Body of pancreas (tissue), 4 donors: Measurements from ENCODE around the gene P3H2.

ENCODE experiments used
- CTCF ChIP-seq, 7 experiments: fragments of 450-650 bp in 4 of 7; fragments of 200-600 bp in 3 of 7; sonication (generic) in 3 of 7; IDR thresholded peaks; one replicate each; pipeline ENCODE4 v1.5.1; 2016 to 2019; ENCODE audit warnings: antibody characterized with exemption in 7 of 7
- POLR2A ChIP-seq, 3 donors: fragments of 450-650 bp; IDR thresholded peaks; one replicate each; pipeline ENCODE4 v1.6.1; 2016; ENCODE audit warnings: antibody characterized with exemption in 3 of 3, mild to moderate bottlenecking in 2 of 3

DNA sequence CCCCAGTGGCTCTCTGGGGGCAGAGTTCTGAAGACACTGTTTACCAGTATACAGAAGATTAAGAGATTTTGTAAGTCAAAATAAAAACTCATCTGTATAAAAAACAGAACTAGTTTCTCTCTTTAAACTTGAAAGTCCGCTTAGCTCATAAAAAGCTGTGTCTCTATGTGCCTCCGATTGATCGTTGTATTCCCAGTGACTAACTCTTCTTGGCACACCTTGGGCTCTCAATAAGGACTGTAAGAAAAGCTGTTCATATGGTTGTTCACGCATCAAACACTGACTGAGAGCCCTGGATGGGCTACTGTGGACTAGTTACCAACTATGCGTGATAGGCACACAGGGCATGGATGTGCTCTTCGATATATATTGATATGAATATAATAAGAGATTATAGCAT is 107.9 kb downstream of the P3H2 start:
- TF ChIP-seq CTCF (IDR thresholded peaks at IDR 0.05) (no peak), POLR2A (IDR thresholded peaks at IDR 0.05) (no peak)
